ENCODE results near the gene PLCB3.
A peak's percentile ranks its signal among the peaks of the same experiment; 100 is the strongest.

The PLCB3 gene

GRCh38 chr11:64264371-64264852 is 13.1 kb downstream of the PLCB3 start:
- TF ChIP-seq, protein P1, sequence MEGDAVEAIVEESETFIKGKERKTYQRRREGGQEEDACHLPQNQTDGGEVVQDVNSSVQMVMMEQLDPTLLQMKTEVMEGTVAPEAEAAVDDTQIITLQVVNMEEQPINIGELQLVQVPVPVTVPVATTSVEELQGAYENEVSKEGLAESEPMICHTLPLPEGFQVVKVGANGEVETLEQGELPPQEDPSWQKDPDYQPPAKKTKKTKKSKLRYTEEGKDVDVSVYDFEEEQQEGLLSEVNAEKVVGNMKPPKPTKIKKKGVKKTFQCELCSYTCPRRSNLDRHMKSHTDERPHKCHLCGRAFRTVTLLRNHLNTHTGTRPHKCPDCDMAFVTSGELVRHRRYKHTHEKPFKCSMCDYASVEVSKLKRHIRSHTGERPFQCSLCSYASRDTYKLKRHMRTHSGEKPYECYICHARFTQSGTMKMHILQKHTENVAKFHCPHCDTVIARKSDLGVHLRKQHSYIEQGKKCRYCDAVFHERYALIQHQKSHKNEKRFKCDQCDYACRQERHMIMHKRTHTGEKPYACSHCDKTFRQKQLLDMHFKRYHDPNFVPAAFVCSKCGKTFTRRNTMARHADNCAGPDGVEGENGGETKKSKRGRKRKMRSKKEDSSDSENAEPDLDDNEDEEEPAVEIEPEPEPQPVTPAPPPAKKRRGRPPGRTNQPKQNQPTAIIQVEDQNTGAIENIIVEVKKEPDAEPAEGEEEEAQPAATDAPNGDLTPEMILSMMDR (IDR thresholded peaks at IDR 0.05; ENCODE audit: low read depth, low read length) = no peak
- H3K4me3 ChIP-seq (ENCODE audit: low read depth, low read length) = no peak overlapping the region
- DNase-seq (ENCODE audit: low read depth, low spot score) = no peak
- in situ Hi-C loops (cut with HindIII; ENCODE audit: low sequenced_read_pairs) = no loop called here

DNA sequence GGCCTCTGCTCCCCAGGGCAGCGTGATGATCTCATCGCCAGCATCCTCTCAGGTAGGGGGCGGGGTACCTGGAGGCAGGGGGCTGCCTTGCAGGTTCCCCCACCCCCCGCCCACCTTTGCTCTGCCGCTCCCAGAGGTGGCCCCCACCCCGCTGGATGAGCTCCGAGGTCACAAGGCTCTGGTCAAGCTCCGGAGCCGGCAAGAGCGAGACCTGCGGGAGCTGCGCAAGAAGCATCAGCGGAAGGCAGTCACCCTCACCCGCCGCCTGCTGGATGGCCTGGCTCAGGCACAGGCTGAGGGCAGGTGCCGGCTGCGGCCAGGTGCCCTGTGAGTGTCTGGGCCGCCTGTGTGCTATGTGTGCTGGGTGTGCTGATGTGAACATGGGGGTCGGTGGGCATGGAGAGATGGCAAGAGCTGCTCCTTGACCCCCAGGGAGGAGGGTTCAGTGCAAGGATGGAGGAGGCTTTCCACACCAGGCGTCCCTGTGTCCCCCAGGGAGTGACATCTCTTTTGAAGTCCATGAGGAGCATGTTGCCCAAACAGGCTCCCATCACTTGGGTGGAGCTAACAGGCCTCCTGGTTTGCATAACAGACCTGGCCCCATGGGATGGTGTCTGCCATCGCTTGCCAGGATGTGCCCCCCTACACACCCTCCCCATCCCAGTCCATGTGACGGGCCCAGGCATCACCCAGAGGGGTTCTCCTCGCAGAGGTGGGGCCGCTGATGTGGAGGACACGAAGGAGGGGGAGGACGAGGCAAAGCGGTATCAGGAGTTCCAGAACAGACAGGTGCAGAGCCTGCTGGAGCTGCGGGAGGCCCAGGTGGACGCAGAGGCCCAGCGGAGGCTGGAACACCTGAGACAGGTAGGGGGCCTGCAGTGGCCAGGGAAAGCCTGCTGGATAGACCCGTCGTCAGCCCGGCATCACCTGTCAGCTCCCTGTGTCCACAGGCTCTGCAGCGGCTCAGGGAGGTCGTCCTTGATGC is 14.1 kb downstream of the PLCB3 start:
- no peak overlapping the region for H3K4me3 ChIP-seq (ENCODE audit: low read depth, low read length)
- in situ Hi-C loops (cut with HindIII; ENCODE audit: low sequenced_read_pairs) = no loop called here
- DNase-seq (ENCODE audit: low read depth, low spot score) = no peak
- TF ChIP-seq, protein P1 (IDR thresholded peaks at IDR 0.05; ENCODE audit: low read depth, low read length) = no peak

GRCh38 chr11:64266339-64266738 is 15.0 kb downstream of the PLCB3 start:
- DNase-seq (ENCODE audit: low read depth, low spot score) = no peak
- in situ Hi-C loops (cut with HindIII; ENCODE audit: low sequenced_read_pairs) = no loop called here
- TF ChIP-seq, protein P1 (IDR thresholded peaks at IDR 0.05; ENCODE audit: low read depth, low read length) = no peak

DNA sequence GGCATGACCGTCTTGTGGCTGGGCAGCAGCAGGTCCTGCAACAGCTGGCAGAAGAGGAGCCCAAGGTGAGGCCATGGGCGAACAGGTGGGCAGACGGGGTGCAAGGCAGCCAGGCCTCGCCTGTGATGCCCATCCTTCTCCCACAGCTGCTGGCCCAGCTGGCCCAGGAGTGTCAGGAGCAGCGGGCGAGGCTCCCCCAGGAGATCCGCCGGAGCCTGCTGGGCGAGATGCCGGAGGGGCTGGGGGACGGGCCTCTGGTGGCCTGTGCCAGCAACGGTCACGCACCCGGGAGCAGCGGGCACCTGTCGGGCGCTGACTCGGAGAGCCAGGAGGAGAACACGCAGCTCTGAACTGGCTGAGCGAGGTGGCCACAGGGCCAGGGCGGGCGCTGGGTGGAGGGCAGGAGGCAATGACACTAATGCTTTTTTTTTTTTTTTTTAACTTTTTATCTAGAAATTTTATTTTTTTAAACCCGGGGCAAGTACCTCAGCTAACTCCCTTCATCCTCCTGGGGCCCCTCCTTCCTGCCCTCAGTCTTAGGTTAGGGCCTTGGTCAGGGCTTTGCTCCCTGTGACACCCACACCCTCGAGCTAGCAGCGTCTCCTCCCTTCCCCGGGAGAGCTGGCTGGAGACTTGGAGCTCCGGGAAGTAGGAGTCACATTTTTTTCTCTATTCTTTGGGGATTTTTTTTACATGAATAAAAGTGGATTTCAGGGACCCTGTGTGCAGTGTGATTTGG is 16.0 kb downstream of the PLCB3 start:
- in situ Hi-C loops (cut with HindIII; ENCODE audit: low sequenced_read_pairs) = no loop called here
- no peak for DNase-seq (ENCODE audit: low read depth, low spot score)
- TF ChIP-seq, protein P1 (IDR thresholded peaks at IDR 0.05; ENCODE audit: low read depth, low read length) = no peak
- H3K4me3 ChIP-seq (ENCODE audit: low read depth, low read length) = no peak overlapping the region

More at GRCh38 chr11:64266339-64266738, 15.0 kb downstream of the PLCB3 start:
- H3K4me3 ChIP-seq (ENCODE audit: low read depth, low read length) = no peak overlapping the region

- H3K4me3 ChIP-seq (ENCODE audit: low read depth, low read length) = peak overlapping the region; percentile 58
- TF ChIP-seq, protein P1 (IDR thresholded peaks at IDR 0.05; ENCODE audit: low read depth, low read length) = no peak
- peak; percentile 26 for DNase-seq (ENCODE audit: low read depth, low spot score)
- in situ Hi-C loops (cut with HindIII; ENCODE audit: low sequenced_read_pairs) = no loop called here
Observed at GRCh38 chr11:64268025-64268892, 16.9 kb downstream of the PLCB3 start.
